Measurements from ENCODE around the gene KRT39.

DNA sequence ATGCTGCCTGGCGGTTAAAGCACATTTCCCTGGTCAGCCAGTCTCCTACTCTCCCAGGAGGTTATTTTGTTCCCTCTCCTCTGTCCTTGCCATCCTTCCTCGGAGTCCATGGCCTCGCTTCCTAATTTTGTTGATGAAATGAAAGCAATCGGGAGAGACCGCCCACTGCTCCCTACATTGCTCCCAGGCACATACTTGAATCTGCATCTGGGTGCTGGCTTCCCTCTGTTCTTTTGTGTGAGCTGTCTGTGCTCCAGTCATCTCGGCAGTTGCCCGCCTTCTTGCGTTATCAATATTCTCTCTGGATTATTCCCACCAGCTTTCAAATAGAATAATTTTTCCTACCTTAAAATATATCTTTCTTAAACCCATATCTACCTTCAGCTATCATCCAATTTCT is 40.4 kb downstream of the KRT39 start:
- no peak for TF ChIP-seq SIN3A (conservative IDR thresholded peaks at IDR 0.05 in 1 of 2, IDR thresholded peaks at IDR 0.05 in 1 of 2; ENCODE audit: low read depth in 1 of 2, low read length in 2 of 2)
- TF ChIP-seq, protein P1, sequence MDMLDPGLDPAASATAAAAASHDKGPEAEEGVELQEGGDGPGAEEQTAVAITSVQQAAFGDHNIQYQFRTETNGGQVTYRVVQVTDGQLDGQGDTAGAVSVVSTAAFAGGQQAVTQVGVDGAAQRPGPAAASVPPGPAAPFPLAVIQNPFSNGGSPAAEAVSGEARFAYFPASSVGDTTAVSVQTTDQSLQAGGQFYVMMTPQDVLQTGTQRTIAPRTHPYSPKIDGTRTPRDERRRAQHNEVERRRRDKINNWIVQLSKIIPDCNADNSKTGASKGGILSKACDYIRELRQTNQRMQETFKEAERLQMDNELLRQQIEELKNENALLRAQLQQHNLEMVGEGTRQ (IDR thresholded peaks at IDR 0.05; ENCODE audit: low read length): no peak
- no peak for TF ChIP-seq SP4 (IDR thresholded peaks at IDR 0.05; ENCODE audit: low read length)
- no peak for TF ChIP-seq POLR2A (IDR thresholded peaks at IDR 0.05; ENCODE audit: control extremely low read depth in 1 of 2, low read depth in 2 of 2, low read length in 2 of 2)
